OCI-LY3 (cell line): ENCODE measurements around the gene SARS1.

Experiments used
- H2AFZ ChIP-seq: fragments of 200-600, 300-600 bp; shearing (Covaris generic); 2 replicates; pipeline ENCODE4 v1.6.0; 2014; ENCODE audit warnings: antibody characterized with exemption, low read depth, low read length
- H3K27ac ChIP-seq: fragments of 200-600, 300-600 bp; sonication (generic); 2 replicates; pipeline ENCODE4 v1.5.1; 2014; ENCODE audit warnings: mild to moderate bottlenecking, low read length, moderate library complexity, mixed read lengths
- H3K27me3 ChIP-seq: fragments of 200-600, 300-600 bp; sonication (generic); 2 replicates; pipeline ENCODE4 v1.6.1; 2014; ENCODE audit warnings: low read depth, low read length, mixed read lengths
- H3K36me3 ChIP-seq: fragments of 200-600, 300-600 bp; sonication (generic); replicated peaks from 2 replicates; pipeline ENCODE3; 2014; ENCODE audit warnings: low read depth, low read length, mixed read lengths
- H3K4me1 ChIP-seq: fragments of 300-600, 200-600 bp; sonication (generic); 2 replicates; pipeline ENCODE4 v1.6.1; 2014; ENCODE audit warnings: low read length, mixed read lengths
- H3K4me2 ChIP-seq: fragments of 200-600, 300-600 bp; sonication (generic); 2 replicates; pipeline ENCODE4 v1.6.1; 2014; ENCODE audit warnings: low read length, mixed read lengths
- H3K4me3 ChIP-seq: fragments of 300-600, 200-600 bp; sonication (generic); 2 replicates; pipeline ENCODE4 v1.5.1; 2014; ENCODE audit warnings: antibody characterized with exemption, mild to moderate bottlenecking, low read length, moderate library complexity
- H3K79me2 ChIP-seq: fragments of 300-600, 200-600 bp; shearing (Covaris generic); 2 replicates; pipeline ENCODE4 v1.6.1; 2014; ENCODE audit warnings: mild to moderate bottlenecking, low read length, mixed read lengths
- H3K9ac ChIP-seq: fragments of 300-600, 200-600 bp; shearing (Covaris generic); 2 replicates; pipeline ENCODE4 v1.6.0; 2014; ENCODE audit warnings: mild to moderate bottlenecking, low read length, moderate library complexity
- H3K9me3 ChIP-seq: fragments of 200-600, 300-600 bp; shearing (Covaris generic); 2 replicates; pipeline ENCODE4 v1.6.1; 2014; ENCODE audit warnings: low read length, mixed read lengths; ENCODE audit not compliant: insufficient read depth
- H4K20me1 ChIP-seq: fragments of 200-600, 300-600 bp; sonication (generic); 2 replicates; pipeline ENCODE4 v1.6.1; 2016; ENCODE audit warnings: low read length, mixed read lengths; ENCODE audit not compliant: insufficient read depth
- CTCF ChIP-seq: fragments of 200-600, 300-600 bp; sonication (generic); IDR thresholded peaks from 2 replicates; pipeline ENCODE4 v1.5.1; 2014; ENCODE audit warnings: antibody characterized with exemption, low read length, low read depth
- EZH2phosphoT487 ChIP-seq: fragments of 200-600 bp; shearing (Covaris generic); IDR thresholded peaks from 2 replicates; pipeline ENCODE4 v1.6.1; 2018; ENCODE audit warnings: antibody characterized with exemption, mixed run types, low read depth

SARS1 gene

GRCh38 chr1:109192433-109192832, 21.3 kb upstream of the SARS1 start:
- H3K27me3 ChIP-seq, result no peaks in the 10 kb centered on the region
- no peaks in the 10 kb centered on the region for H3K79me2 ChIP-seq
- H3K27ac ChIP-seq, result no peak overlapping the region
- H3K9ac ChIP-seq, result no peak overlapping the region
- H3K9me3 ChIP-seq, result no peaks in the 10 kb centered on the region
- H3K36me3 ChIP-seq, result no peaks in the 10 kb centered on the region
- peaks cover 8% of the 10 kb centered on the region for H3K4me1 ChIP-seq
- no peak for TF ChIP-seq EZH2phosphoT487
- no peak for TF ChIP-seq CTCF
- H3K4me3 ChIP-seq, result no peak overlapping the region
- no peak overlapping the region for H3K4me2 ChIP-seq
- H2AFZ ChIP-seq, result no peak overlapping the region
- no peaks in the 10 kb centered on the region for H4K20me1 ChIP-seq

GRCh38 chr1:109193653-109194590, 19.8 kb upstream of the SARS1 start:
- Histone ChIP-seq H4K20me1 (no peaks in the 10 kb centered on the region), H3K4me3 (no peak overlapping the region), H3K27ac (no peak overlapping the region), H3K9me3 (no peaks in the 10 kb centered on the region), H3K9ac (no peak overlapping the region), H3K36me3 (no peaks in the 10 kb centered on the region), H3K4me2 (peak overlapping the region; percentile 38), H3K79me2 (no peaks in the 10 kb centered on the region), H2AFZ (peak overlapping the region; percentile 52; the same call in 1 of the 2 replicates), H3K27me3 (no peaks in the 10 kb centered on the region), H3K4me1 (peaks cover 8% of the 10 kb centered on the region)
- TF ChIP-seq CTCF (peak; percentile 65), EZH2phosphoT487 (no peak)

- Histone ChIP-seq H3K36me3 (no peaks in the 10 kb centered on the region), H3K27me3 (no peaks in the 10 kb centered on the region), H3K4me1 (peaks cover 8% of the 10 kb centered on the region), H2AFZ (peak overlapping the region; percentile 39; the same call in 1 of the 2 replicates), H3K79me2 (no peaks in the 10 kb centered on the region), H3K27ac (no peak overlapping the region), H3K4me3 (no peak overlapping the region), H3K9me3 (no peaks in the 10 kb centered on the region), H4K20me1 (no peaks in the 10 kb centered on the region), H3K9ac (no peak overlapping the region), H3K4me2 (no peak overlapping the region)
- TF ChIP-seq CTCF, result no peak
- TF ChIP-seq EZH2phosphoT487, result no peak
Measured at GRCh38 chr1:109197158-109198042, 16.3 kb upstream of the SARS1 start.
